Measurements from ENCODE around the gene EPC1. TPM values are rescaled to one million over a fixed set of nuclear protein-coding genes. Genes with fewer than 3 reads are reported as not detected.
"Not testable (repeated sequence)": the region's sequence is repeated elsewhere in the genome, so short reads cannot be mapped to it uniquely, and the experiment has no call there.

Gene EPC1
- total RNA-seq, 1 donor from 2014 or later: 51.0 TPM

DNA sequence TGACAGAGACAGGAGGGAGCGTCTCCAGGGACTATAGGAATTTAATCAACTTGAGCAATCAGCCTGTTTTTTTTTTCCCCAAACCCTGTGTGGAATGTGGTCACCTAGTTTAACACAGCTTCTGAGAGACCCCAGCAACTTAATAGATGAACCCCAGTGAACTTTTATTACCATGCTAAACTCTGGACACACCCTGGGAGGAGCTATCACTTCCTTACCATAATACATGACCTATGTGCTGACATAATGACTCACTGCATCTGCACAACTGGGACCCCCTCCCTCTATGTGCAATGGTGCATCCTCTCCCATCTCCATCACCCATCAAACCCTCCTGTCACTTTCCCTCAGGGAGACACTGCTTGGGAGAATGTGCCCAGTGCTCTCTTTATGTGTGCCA lies 83.7 kb downstream of the EPC1 start:
- H3K27me3 Mint-ChIP-seq (ENCODE audit: unreplicated experiment): peaks cover 8% of the 10 kb centered on the region
- H3K4me1 Mint-ChIP-seq (ENCODE audit: low read depth, unreplicated experiment): no peaks in the 10 kb centered on the region
- no peak overlapping the region for H3K4me3 Mint-ChIP-seq (ENCODE audit: unreplicated experiment)
- no peak for DNase-seq
- no peaks in the 10 kb centered on the region for H3K9me3 Mint-ChIP-seq (ENCODE audit: unreplicated experiment)
- TF ChIP-seq CTCF (IDR thresholded peaks at IDR 0.05; ENCODE audit: partially characterized antibody, unreplicated experiment): no peak
- H3K27ac Mint-ChIP-seq (ENCODE audit: unreplicated experiment): no peak overlapping the region
- peaks cover 4% of the 10 kb centered on the region for H3K36me3 Mint-ChIP-seq (ENCODE audit: unreplicated experiment)

GRCh38 chr10:32259551-32259950 lies 87.4 kb downstream of the EPC1 start:
- no peaks in the 10 kb centered on the region for H3K4me1 Mint-ChIP-seq (ENCODE audit: low read depth, unreplicated experiment)
- peaks cover 4% of the 10 kb centered on the region for H3K36me3 Mint-ChIP-seq (ENCODE audit: unreplicated experiment)
- no peaks in the 10 kb centered on the region for H3K9me3 Mint-ChIP-seq (ENCODE audit: unreplicated experiment)
- DNase-seq: no peak
- no peak overlapping the region for H3K27ac Mint-ChIP-seq (ENCODE audit: unreplicated experiment)
- TF ChIP-seq CTCF (IDR thresholded peaks at IDR 0.05; ENCODE audit: partially characterized antibody, unreplicated experiment): no peak
- H3K27me3 Mint-ChIP-seq (ENCODE audit: unreplicated experiment): peaks cover 4% of the 10 kb centered on the region
- no peak overlapping the region for H3K4me3 Mint-ChIP-seq (ENCODE audit: unreplicated experiment)

DNA sequence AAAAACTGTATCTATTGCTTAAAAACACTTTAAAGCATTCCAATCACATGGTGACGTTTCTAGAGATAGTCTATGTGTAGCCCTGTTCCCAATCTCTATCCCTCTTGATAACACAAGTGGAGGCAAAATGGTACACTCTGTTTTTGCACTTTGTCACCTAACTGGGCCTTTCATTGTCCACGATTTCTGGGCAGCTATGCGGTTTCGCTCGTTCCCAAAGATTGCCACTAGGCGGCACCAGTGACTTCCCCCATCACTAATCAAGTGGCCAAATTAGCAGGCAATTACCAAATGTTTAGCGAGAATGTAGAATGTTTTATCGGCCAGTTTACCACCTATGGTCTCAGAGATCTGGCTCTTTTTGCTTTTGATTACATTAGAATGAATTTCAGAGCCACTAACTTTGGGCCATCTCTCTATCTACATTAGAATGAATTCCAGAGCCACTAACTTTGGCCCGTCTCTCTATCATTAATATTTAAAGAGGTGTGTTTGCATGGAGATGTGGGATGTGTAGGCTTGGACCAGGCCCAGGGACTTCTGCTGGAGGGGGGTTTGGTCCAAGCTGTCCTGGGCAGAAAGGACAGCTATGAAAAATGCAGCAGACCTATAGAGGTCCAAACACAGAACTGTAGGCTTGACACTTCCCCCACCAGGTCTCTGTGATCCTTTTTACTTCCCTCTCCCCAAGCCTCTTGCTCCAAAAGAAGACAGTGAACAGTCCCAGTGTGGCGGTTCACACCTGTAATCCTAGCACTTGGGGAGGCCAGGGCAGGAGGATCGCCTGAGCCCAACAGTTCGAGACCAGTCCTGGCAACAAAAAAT lies 90.1 kb downstream of the EPC1 start:
- H3K27ac Mint-ChIP-seq (ENCODE audit: unreplicated experiment): no peak overlapping the region
- no peaks in the 10 kb centered on the region for H3K36me3 Mint-ChIP-seq (ENCODE audit: unreplicated experiment)
- DNase-seq: peak; percentile 69

GRCh38 chr10:32253821-32254220 lies 93.1 kb downstream of the EPC1 start:
- Mint-ChIP-seq H3K4me1 (ENCODE audit: low read depth, unreplicated experiment) (no peaks in the 10 kb centered on the region), H3K9me3 (ENCODE audit: unreplicated experiment) (no peaks in the 10 kb centered on the region), H3K36me3 (ENCODE audit: unreplicated experiment) (no peaks in the 10 kb centered on the region), H3K27ac (ENCODE audit: unreplicated experiment) (no peak overlapping the region), H3K4me3 (ENCODE audit: unreplicated experiment) (no peak overlapping the region), H3K27me3 (ENCODE audit: unreplicated experiment) (peaks cover 6% of the 10 kb centered on the region)
- no peak for TF ChIP-seq CTCF (IDR thresholded peaks at IDR 0.05; ENCODE audit: partially characterized antibody, unreplicated experiment)
- no peak for DNase-seq

More for the DNA sequence above, 90.1 kb downstream of the EPC1 start:
- peak; percentile 88 for TF ChIP-seq CTCF (IDR thresholded peaks at IDR 0.05; ENCODE audit: partially characterized antibody, unreplicated experiment)
- Mint-ChIP-seq H3K4me1 (ENCODE audit: low read depth, unreplicated experiment) (no peaks in the 10 kb centered on the region), H3K4me3 (ENCODE audit: unreplicated experiment) (no peak overlapping the region), H3K9me3 (ENCODE audit: unreplicated experiment) (no peaks in the 10 kb centered on the region), H3K27me3 (ENCODE audit: unreplicated experiment) (peaks cover 4% of the 10 kb centered on the region)

- H3K27ac Mint-ChIP-seq (ENCODE audit: unreplicated experiment): no peak overlapping the region
- peaks cover 6% of the 10 kb centered on the region for H3K27me3 Mint-ChIP-seq (ENCODE audit: unreplicated experiment)
- no peaks in the 10 kb centered on the region for H3K36me3 Mint-ChIP-seq (ENCODE audit: unreplicated experiment)
- no peak overlapping the region for H3K4me3 Mint-ChIP-seq (ENCODE audit: unreplicated experiment)
- H3K4me1 Mint-ChIP-seq (ENCODE audit: low read depth, unreplicated experiment): no peaks in the 10 kb centered on the region
- no peaks in the 10 kb centered on the region for H3K9me3 Mint-ChIP-seq (ENCODE audit: unreplicated experiment)
- no peak for TF ChIP-seq CTCF (IDR thresholded peaks at IDR 0.05; ENCODE audit: partially characterized antibody, unreplicated experiment)
- no peak for DNase-seq
Observed at GRCh38 chr10:32253276-32253675, 93.7 kb downstream of the EPC1 start.

GRCh38 chr10:32250489-32250888 lies 96.5 kb downstream of the EPC1 start:
- H3K27me3 Mint-ChIP-seq (ENCODE audit: unreplicated experiment); H3K9me3 Mint-ChIP-seq (ENCODE audit: unreplicated experiment); H3K4me1 Mint-ChIP-seq (ENCODE audit: low read depth, unreplicated experiment); H3K27ac Mint-ChIP-seq (ENCODE audit: unreplicated experiment); H3K36me3 Mint-ChIP-seq (ENCODE audit: unreplicated experiment); H3K4me3 Mint-ChIP-seq (ENCODE audit: unreplicated experiment); DNase-seq: not testable (repeated sequence)
